Activated naive CD8-positive, alpha-beta T cell treated with anti-CD3 and anti-CD28 coated beads, Interleukin-2, amount 50 U/mL, for 24 hours (primary cell): ENCODE data around the gene NTRK2.

ENCODE experiments used
- ATAC-seq: fragments of 150-1000 bp; cut with Tn5 transposase; one replicate; pipeline ENCODE4 v1.10.0; 2021
- DNase-seq: peaks from one replicate; pipeline ENCODE4 v3.0.0; 2021
- H3K27ac Mint-ChIP-seq: one replicate; pipeline ENCODE4 v1.8.0; 2021; ENCODE audit warnings: mild to moderate bottlenecking, mixed read lengths
- H3K27me3 Mint-ChIP-seq: one replicate; pipeline ENCODE4 v1.8.0; 2021; ENCODE audit warnings: mixed read lengths
- H3K36me3 Mint-ChIP-seq: one replicate; pipeline ENCODE4 v1.8.0; 2021; ENCODE audit warnings: low read depth, mixed read lengths
- H3K4me1 Mint-ChIP-seq: one replicate; pipeline ENCODE4 v1.8.0; 2021; ENCODE audit warnings: mixed read lengths
- H3K4me3 Mint-ChIP-seq: one replicate; pipeline ENCODE4 v1.8.0; 2021; ENCODE audit warnings: mild to moderate bottlenecking, moderate library complexity, mixed read lengths
- H3K9me3 Mint-ChIP-seq: one replicate; pipeline ENCODE4 v1.8.0; 2021; ENCODE audit warnings: mixed read lengths

NTRK2 gene

DNA sequence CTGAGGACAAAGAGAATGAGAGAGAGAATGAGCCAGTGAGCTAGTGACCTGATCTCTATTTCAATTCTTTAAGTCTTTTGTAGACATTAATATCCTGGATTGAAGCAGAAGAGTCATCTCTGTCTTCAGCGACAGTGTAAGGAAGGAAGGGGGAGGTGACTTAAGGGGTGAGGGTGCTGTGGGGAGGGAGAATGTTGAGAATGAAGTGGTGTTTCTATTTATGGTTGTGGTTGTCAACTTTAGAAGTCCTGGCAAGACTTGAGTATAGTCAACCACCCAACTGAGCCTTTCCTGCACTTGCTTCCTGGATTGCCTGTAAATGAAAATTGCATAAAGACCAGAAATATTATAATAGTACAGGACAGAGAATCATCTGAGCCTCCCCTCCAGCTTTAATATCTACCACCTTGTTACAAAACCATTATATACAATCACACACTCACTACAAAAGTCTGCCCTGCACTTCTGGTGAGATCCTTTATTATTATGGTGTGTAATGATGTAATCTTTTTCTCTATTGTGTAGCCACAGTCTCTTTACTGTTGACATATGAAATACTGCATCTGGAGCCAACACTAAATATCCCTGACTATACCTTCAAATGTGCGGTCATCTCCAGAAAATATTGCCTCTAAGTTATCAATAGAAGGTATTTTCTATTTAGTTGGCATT, 91.7 kb downstream of the NTRK2 start:
- ATAC-seq, result no peak
- Mint-ChIP-seq H3K4me1 (peaks cover 12% of the 10 kb centered on the region), H3K36me3 (no peaks in the 10 kb centered on the region), H3K27me3 (peaks cover 2% of the 10 kb centered on the region), H3K27ac (no peak overlapping the region), H3K9me3 (peaks cover 4% of the 10 kb centered on the region), H3K4me3 (no peak overlapping the region)
- DNase-seq, result no peak

DNA sequence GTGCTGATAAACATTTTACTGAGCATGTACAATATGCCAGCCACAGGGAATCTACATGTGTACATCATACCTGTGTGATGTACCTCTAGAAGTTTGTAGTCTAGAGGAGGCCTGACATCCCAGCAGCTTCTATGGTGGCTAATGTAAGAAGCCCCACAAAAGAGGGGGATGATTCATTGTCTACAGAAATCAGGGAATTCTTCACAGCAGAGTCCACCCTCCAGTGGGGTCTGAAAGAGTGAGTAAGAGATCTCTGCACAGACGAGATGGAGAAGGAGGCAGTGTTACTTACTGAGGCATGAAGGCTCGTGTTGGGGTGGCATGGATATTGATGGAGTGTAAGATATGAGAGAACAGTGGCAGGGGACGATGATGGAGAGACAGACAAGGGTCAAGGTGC, 103.0 kb downstream of the NTRK2 start:
- no peak for DNase-seq
- peaks cover 4% of the 10 kb centered on the region for H3K27me3 Mint-ChIP-seq
- no peaks in the 10 kb centered on the region for H3K9me3 Mint-ChIP-seq
- no peaks in the 10 kb centered on the region for H3K36me3 Mint-ChIP-seq
- ATAC-seq, result no peak
- no peak overlapping the region for H3K27ac Mint-ChIP-seq
- no peaks in the 10 kb centered on the region for H3K4me1 Mint-ChIP-seq
- no peak overlapping the region for H3K4me3 Mint-ChIP-seq

DNA sequence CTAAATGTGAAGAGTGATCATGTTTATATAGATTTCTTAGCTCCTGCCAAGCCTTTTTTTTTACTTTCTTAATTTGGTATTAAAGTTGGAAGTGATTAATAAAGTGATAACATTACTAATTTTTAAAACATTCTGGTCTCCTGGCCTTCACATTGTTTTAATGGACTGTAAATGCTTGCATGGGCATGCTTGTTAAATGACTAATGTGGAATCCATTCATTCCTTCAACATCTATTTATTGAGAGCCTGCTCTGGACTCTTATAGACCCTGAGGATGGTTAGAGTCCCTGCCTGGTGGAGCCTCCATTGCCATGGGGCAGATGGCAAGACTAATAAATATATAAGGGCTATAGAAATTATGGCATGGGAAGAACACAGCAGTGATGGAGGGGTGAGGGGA, 103.5 kb downstream of the NTRK2 start:
- no peak overlapping the region for H3K27ac Mint-ChIP-seq
- ATAC-seq, result no peak
- H3K9me3 Mint-ChIP-seq, result no peaks in the 10 kb centered on the region
- H3K36me3 Mint-ChIP-seq, result no peaks in the 10 kb centered on the region
- DNase-seq, result no peak
- no peaks in the 10 kb centered on the region for H3K4me1 Mint-ChIP-seq
- H3K27me3 Mint-ChIP-seq, result peaks cover 4% of the 10 kb centered on the region
- H3K4me3 Mint-ChIP-seq, result no peak overlapping the region

DNA sequence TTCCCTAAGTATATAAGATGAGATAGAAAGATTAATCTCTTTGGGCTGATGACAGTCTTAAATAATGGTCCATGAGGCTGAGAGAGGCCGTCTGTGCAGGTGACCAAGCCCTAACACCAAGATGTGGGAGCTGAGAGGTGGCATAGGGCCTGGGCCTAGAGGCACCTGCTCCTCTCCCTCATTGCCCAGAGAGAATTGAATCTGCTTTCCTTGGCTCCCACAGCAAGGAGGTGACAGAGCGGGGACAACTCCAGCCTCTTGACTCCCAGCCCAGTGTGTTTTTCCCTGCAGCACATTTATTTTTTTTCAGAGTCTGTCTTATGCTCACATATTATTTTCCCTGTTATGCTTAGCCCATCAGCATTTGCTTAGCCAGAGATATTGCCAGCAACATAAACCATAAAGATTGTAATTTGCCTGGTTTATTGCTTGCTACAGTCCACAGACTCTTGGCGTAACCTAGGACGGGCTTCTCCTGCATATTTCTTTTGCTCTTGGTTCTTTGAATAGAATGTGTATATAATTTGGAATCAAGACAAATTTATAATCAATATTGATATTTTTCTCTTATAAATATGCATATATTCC, 105.6 kb downstream of the NTRK2 start:
- no peak overlapping the region for H3K27ac Mint-ChIP-seq
- H3K4me1 Mint-ChIP-seq, result no peaks in the 10 kb centered on the region

DNA sequence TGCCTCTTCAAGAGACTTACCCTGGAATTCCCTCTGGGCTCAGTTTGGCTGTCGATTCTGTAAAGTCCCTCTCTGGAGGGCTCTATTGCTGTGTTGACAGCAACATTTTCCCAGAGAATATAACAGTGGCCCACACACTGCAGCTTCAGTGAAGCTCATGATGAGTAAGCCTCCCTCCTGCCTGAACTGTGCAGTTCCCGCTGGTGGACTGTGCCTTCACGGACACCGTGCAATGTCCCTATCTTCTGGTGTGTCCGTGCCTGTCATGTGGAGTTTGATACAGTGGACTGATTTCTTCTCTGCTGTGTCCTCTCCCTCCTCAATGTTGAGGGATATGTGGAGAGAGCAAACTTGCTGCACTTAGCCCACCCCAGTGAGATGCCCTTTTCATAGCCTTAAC, 109.0 kb downstream of the NTRK2 start:
- no peak overlapping the region for H3K27ac Mint-ChIP-seq
- H3K4me1 Mint-ChIP-seq, result no peaks in the 10 kb centered on the region
- no peak overlapping the region for H3K4me3 Mint-ChIP-seq
- ATAC-seq (no peak), DNase-seq (no peak)
- no peaks in the 10 kb centered on the region for H3K36me3 Mint-ChIP-seq
- peaks cover 8% of the 10 kb centered on the region for H3K27me3 Mint-ChIP-seq
- H3K9me3 Mint-ChIP-seq, result no peaks in the 10 kb centered on the region

More for the DNA sequence above, 105.6 kb downstream of the NTRK2 start:
- no peak for ATAC-seq
- H3K27me3 Mint-ChIP-seq, result peaks cover 4% of the 10 kb centered on the region
- H3K9me3 Mint-ChIP-seq, result no peaks in the 10 kb centered on the region
- no peak for DNase-seq
- no peak overlapping the region for H3K4me3 Mint-ChIP-seq
- H3K36me3 Mint-ChIP-seq, result no peaks in the 10 kb centered on the region

DNA sequence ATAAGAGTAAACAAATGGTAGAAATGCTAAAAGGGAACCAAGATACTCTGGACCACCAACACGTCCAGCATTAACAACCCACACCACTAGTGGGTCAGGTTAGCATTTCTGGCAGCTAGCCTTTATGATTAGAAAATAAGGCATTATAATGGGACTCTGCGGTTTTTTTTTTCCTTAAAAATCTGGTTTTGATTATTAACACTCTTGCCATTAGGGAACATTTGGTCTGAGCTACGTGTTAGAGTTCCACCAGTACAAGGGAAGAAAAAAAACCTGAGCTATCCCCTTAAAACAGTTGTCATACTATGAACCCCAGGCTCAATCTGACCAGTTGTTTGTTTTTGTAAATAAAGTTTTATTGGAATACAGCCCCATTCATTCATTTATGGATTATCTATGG, 110.4 kb downstream of the NTRK2 start:
- ATAC-seq (no peak), DNase-seq (no peak)
- Mint-ChIP-seq H3K9me3 (no peaks in the 10 kb centered on the region), H3K36me3 (no peaks in the 10 kb centered on the region), H3K27ac (no peak overlapping the region), H3K4me3 (no peak overlapping the region), H3K4me1 (no peaks in the 10 kb centered on the region), H3K27me3 (peaks cover 9% of the 10 kb centered on the region)

DNA sequence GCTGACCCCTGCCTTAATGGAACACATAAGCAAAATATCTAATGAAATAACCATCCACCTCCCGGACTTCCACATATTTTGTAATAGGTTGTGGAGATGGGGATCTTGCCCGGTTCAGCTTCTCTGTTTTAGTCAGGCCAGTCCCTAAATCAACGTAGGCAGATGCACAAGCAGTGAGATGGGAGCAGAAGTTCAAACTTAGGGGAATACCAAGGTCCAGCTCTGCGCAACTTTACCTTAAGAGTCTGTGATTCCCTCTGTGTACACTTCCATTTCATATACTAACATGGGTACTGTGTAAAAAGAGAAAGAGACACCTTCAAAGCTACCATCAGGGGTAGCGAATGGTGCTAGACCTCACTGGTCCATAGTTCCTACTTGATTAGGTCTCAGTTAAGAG, 110.9 kb downstream of the NTRK2 start:
- Mint-ChIP-seq H3K4me1 (no peaks in the 10 kb centered on the region), H3K27ac (no peak overlapping the region), H3K4me3 (no peak overlapping the region), H3K27me3 (peaks cover 9% of the 10 kb centered on the region), H3K9me3 (no peaks in the 10 kb centered on the region), H3K36me3 (no peaks in the 10 kb centered on the region)
- DNase-seq, result no peak
- ATAC-seq, result no peak

DNA sequence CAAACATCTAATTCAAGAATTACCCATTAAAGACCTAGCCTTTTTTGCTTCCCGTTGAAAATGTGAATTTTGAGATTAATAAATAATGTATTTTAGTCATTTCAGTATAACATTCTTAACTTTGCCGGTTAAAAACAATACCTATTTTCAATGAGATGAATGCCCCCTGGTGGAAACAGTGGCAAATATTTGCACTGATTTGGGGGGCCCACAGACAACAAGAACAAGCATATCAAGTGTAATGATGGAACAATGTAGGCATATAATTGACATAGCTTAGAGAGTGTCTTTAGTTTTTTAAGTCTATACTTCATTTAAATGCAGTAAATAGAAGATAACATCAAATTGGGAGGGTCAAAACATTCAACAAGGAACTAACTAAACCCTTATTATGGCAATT, 111.9 kb downstream of the NTRK2 start:
- no peak overlapping the region for H3K27ac Mint-ChIP-seq
- no peaks in the 10 kb centered on the region for H3K4me1 Mint-ChIP-seq
- DNase-seq (no peak), ATAC-seq (no peak)
- H3K4me3 Mint-ChIP-seq, result no peak overlapping the region
- peaks cover 9% of the 10 kb centered on the region for H3K27me3 Mint-ChIP-seq
- no peaks in the 10 kb centered on the region for H3K9me3 Mint-ChIP-seq
- no peaks in the 10 kb centered on the region for H3K36me3 Mint-ChIP-seq

DNA sequence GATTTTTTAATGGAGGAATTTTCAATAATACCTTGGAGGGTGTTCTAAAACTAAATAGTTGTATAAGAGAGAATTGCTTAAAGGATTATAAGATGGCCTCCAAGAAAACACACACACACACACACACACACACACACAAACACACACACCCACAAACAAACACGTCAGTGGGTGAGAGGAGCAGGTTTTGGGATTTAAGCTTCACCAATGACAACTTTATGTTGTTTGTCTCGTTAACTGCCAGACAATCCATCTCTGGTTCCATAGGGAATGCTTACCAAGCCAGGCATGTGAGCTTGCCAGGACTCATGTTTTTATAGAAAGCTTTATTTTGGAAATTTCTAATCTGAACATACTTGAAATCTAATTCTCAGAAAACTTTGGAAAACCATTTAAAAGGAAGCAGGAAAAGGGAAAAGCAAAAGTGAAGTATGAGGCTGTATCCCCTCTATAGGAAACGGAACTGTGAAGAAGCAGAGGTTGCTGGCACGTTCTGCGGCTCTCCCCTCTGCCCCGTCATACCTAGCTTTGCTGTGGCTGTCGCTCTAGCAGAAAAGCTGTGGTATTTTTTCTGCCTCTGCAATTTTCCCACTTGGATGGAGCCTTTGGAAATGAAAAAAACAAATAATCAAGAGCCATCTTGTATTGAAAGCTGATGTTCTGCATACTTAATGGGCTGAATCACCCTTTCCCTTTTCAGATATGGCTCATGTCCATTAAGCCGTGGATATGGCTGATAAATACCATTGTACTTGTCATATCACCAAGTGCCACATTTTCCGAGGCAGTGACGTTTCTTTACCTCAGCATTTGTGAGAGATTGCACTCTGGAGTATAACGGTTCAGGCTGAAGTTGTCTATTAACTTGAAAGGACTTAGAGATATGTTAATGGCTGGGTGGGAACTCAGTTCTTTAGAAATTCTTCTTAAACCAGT, 112.7 kb downstream of the NTRK2 start:
- Mint-ChIP-seq H3K9me3 (no peaks in the 10 kb centered on the region), H3K36me3 (no peaks in the 10 kb centered on the region), H3K27ac (no peak overlapping the region), H3K4me1 (no peaks in the 10 kb centered on the region), H3K4me3 (no peak overlapping the region), H3K27me3 (peaks cover 7% of the 10 kb centered on the region)
- ATAC-seq, result no peak
- no peak for DNase-seq

DNA sequence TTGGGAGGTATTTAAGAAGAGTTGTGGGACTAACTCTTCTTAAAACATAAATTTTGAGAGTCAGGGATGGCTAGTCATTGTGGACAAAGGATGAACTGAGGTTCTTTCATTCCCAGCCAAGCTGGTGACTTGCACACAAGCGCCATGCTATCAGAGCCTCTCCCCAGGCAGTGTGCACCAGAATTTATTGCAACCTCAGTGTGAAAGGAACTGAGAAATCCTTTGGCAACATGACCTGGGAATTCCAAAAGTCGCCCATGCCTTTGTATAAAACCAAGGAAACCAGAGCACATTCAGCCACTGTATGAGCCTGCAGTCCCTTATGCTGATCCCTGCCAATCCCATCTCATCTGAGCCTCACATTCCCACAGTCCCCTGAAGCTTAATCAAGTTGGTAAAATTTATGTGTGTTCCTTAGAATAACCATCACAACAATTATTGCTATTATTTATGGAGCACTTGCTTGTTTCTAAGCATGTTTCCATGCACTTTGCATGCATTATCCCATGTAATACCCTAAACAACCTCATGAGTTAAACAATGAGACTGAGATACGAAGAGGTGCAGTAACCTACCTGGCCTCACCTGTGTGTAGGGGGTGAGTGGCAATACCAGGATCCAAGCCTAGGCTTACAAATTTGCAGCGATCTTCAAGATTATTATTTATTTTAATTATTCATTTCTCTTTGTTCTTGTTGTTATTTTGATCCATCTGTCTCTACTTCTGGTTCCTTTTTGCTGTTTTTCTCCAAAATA, 116.4 kb downstream of the NTRK2 start:
- Mint-ChIP-seq H3K4me3 (no peak overlapping the region), H3K27ac (no peak overlapping the region), H3K27me3 (peaks cover 9% of the 10 kb centered on the region), H3K36me3 (no peaks in the 10 kb centered on the region), H3K9me3 (no peaks in the 10 kb centered on the region), H3K4me1 (no peaks in the 10 kb centered on the region)
- ATAC-seq (no peak), DNase-seq (no peak)

DNA sequence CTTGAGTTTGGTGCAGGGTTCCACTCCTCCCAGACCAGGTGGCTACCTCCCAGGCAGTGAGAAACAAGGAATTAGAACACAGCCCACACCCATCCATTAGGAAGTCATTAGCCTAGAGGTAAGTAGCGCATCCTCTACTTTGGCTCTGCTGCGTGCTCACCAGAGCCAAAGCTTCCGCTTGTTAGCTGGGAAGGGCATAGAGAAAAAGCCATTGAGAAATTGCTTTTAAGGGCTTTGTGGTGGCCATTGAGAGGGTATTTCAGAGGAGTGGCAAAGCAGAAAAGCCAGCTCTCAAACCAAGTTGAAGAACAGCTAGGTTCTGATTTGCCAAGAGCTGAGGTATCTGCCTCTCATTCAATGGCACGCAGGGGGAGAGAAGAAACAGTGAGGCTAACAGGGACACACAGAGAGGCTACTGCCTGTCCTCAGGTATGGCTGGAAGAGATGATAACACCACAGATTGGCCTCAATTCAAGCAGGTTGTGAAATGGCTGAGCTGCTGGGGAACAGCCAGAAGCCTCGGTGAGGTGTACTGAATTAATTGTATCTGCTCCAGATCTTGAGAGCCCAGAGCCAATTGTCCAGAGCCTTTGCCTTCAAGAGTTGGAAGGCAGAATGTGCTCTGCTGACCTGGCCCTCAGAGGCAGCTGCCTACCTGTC, 119.4 kb downstream of the NTRK2 start:
- Mint-ChIP-seq H3K4me3 (no peak overlapping the region), H3K4me1 (no peaks in the 10 kb centered on the region), H3K36me3 (no peaks in the 10 kb centered on the region), H3K27me3 (peaks cover 4% of the 10 kb centered on the region), H3K9me3 (no peaks in the 10 kb centered on the region), H3K27ac (no peak overlapping the region)
- no peak for DNase-seq
- no peak for ATAC-seq

DNA sequence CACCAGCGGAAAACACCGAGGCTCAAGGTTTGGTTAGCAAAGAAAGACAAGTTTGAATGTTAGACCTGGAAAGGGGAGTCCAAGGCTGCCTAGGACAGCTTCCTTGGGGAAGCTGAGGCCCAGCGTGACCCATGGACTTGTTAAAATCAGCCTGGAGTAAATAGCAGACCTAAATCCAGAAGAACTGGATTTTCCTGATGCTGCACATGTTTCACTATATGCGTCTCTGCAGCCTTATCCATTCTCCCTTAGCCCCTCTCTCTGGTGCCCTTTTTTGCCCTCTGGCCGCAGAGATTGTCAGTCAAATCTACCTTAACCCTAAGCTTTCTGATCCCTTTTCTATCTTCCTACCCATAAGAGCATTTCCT, 119.9 kb downstream of the NTRK2 start:
- DNase-seq, result no peak
- no peaks in the 10 kb centered on the region for H3K4me1 Mint-ChIP-seq

DNA sequence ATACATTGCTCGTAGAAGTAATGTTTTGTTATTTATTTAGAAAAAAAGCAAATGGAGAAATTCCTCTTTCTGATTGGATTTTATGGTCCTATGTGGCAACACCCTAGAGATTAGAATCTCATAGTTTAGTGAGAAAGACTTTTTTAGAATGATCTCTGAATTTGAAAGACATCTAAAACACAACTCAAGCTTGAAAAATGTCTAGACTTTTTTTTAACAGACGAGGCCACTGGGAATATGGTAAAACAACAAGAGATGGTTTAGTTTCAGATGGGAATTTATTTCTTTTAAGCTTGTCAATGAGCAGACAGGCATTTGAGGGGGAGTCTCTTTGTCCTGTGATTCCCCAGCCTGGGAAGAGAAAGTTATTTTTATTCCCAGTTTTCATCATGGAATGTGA, 122.1 kb downstream of the NTRK2 start:
- H3K27ac Mint-ChIP-seq, result no peak overlapping the region

More for the DNA sequence above, 119.9 kb downstream of the NTRK2 start:
- Mint-ChIP-seq H3K9me3 (no peaks in the 10 kb centered on the region), H3K27ac (no peak overlapping the region), H3K36me3 (no peaks in the 10 kb centered on the region), H3K27me3 (peaks cover 4% of the 10 kb centered on the region), H3K4me3 (no peak overlapping the region)
- ATAC-seq, result no peak

DNA sequence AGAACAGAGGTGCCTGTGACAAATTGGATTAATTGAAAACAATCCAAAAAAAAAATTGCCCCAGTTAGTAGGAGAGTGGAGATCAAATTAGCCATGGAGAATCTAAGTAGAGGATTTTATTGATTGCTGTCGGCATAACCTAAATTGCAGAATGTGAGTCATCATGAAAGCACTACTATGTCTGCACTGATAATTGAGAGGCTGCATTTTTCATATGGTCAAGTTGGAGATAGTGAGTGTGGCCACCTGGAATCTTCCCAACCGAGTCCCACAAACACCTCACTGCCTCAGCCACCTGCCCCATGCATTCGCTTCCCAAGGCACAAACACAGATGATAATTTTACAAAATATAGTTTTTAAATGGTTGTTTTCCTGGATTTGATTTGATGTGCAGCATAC, 123.7 kb downstream of the NTRK2 start:
- DNase-seq, result no peak
- Mint-ChIP-seq H3K36me3 (no peaks in the 10 kb centered on the region), H3K4me1 (no peaks in the 10 kb centered on the region), H3K4me3 (no peak overlapping the region), H3K9me3 (no peaks in the 10 kb centered on the region), H3K27me3 (peaks cover 8% of the 10 kb centered on the region), H3K27ac (no peak overlapping the region)
- ATAC-seq, result no peak

More for the DNA sequence above, 122.1 kb downstream of the NTRK2 start:
- Mint-ChIP-seq H3K27me3 (peaks cover 8% of the 10 kb centered on the region), H3K4me1 (no peaks in the 10 kb centered on the region), H3K9me3 (no peaks in the 10 kb centered on the region), H3K4me3 (no peak overlapping the region), H3K36me3 (no peaks in the 10 kb centered on the region)
- ATAC-seq (no peak), DNase-seq (no peak)
